GM15510 (cell line): ENCODE measurements around the gene BMP4.

Experiments
- POLR2A ChIP-seq: IDR thresholded peaks from 3 replicates; pipeline ENCODE4 v1.6.1; 2011; ENCODE audit warnings: borderline replicate concordance; ENCODE audit not compliant: insufficient read length; ENCODE audit errors: extremely low read depth

Gene BMP4

DNA sequence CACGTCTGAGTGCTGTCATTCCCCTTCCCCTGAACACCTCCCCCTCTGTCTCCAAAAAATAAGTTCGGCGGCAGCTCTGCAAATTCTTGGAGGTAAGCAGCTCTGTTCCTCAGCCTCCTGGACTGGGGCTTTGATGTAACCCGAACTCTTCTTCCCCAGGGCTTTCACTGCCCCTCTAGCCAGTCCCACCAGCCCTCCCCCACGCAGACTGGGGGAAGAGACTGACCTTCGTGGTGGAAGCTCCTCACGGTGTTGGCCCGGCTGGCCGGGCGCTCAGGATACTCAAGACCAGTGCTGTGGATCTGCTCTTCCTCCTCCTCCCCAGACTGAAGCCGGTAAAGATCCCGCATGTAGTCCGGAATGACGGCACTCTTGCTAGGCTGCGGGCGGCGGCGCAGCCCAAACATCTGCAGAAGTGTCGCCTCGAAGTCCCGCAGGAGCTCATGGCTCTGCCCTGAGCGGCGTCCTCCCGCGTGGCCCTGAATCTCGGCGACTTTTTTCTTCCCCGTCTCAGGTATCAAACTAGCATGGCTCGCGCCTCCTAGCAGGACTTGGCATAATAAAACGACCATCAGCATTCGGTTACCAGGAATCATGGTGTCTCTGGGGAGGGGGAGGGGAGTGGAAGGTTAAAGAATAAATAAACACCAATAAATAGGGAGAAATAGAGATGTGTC, 4.9 kb downstream of the BMP4 start:
- TF ChIP-seq POLR2A: no peak

DNA sequence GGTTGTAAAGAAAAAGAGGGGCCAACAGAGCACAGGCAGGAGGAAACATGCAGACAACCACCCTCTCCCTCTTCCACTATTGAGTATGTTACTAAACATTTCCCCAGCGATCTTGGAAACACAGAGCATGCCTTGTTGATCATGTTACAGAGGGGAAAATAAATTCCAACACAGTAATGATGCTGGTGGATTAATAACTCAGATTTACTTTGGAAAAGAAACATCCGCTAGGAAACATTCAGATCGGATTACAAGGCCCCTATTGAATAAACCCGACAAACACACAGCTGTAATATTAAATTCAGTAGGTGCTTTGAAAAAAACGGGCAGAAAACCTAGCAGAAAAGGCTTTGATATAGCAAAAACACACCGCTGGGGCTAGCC, 5.4 kb downstream of the BMP4 start:
- no peak for TF ChIP-seq POLR2A

DNA sequence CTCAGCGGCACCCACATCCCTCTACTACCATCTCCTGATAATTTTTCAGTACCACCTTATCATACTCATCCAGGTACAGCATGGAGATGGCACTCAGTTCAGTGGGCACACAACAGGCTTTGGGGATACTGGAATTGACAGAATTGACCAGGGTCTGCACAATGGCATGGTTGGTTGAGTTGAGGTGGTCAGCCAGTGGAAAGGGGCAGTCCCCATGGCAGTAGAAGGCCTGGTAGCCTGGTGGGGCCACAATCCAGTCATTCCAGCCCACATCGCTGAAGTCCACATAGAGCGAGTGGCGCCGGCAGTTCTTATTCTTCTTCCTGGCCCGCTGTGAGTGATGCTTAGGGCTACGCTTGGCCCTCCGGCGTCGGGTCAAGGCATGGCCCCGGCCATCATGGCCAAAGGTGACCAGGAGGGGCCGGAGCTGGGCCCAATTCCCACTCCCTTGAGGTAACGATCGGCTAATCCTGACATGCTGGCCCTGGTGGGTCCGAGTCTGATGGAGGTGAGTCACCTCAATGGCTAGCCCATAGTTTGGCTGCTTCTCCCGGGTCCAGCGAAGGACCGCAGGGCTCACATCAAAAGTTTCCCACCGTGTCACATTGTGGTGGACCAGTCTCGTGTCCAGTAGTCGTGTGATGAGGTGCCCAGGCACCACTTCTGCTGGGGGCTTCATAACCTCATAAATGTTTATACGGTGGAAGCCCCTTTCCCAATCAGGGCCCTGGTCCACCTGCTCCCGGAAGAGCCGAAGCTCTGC, 6.4 kb downstream of the BMP4 start:
- TF ChIP-seq POLR2A: no peak

DNA sequence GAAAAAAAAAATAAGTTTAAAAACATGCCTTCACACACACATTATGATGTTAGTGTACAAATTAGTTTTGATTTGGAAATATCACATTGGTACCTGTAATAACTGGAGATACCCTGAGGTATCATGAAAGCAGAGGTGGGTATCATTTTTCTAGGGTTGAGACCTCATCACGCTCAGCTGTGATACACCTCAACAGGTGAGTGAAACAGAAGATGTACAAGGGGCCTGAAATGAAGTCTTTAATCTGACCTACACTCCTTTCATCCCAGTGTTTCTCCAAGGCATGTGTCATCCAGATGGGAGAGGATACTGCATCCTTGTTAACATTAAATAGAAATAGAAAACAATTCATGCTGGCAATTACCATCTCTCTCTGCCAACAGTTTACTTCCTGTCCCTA, 7.4 kb downstream of the BMP4 start:
- no peak for TF ChIP-seq POLR2A

DNA sequence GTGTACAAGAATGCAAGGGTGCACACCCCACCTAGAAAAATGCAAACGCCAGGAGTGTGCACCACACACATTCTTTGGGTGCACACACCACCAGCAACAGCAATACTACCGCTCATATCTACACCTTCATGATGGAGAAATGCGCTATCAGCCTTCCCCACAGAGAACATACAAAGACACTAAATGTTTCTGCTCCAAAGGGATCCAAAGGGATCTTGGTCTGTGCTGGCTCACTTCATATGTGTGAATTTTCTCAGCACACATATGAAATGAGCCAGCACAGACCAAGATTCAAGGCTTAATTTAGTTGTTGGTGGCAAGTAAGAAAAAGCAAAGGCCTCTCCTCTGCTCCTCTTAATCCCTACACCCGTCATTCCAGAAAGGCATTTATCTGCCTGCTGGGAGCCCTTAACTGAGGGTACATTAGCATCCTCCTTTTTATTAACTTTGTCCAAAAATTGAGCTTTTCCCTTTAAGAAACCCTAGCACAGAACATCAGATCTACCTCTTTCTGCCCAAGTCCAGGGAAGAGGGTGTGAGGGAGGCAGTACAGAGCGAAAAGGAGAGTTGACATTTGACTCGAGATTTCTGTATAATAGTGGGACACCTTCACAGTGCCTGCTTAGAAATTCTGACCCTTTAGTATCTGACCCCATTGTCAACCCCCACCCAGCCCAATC, 8.3 kb downstream of the BMP4 start:
- TF ChIP-seq POLR2A: no peak

DNA sequence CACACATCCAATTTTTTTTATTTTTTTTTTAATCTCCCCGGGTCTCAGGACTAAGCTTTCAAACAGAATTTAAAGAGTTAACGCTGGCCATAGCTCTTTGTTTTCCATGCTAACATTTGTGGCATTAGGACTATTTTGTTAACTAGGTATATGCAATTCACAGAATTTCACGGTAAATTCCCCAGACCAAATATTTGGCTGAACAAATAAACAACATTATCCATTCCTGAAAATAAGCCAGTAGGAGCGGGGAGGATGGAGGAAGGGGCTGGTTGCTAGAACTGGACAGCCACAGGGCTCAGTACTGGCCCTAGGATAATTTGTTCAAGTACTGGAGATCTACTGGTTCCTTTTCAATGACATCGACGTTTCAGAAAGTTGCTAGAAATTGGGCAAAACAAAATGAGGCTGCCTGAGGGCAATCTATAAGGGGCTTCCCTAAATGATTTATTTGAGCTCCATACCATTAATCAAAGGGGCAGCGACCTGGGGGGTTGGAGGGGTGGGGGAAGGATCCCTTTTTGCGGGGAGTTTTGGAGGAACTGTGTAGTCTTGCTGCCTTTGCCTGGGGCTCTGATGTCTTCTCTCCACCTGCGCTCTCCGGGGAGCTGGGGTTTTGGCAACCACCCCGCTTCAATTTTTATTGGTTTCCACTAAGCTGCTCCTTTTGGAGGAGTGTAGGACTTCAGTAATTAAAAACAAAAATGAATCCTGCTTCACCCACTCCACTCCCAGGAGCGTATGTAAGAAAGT, 9.0 kb downstream of the BMP4 start:
- no peak for TF ChIP-seq POLR2A

DNA sequence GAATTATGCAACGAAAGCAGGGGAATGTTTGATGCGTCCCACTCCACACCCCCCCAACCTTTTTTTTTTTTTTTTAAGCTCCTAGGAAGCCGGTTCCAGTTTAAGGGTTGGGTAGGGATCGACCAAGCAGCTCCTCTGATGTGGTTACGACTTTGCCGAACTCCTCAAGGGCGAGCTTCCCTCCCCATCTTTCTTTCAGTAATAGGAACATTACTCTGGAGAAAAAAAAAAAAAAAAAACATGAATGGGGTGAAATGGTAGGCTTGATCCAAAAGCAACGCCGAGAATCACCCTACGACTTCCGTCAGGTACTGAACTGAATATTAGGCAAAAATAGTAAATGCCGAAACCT, 9.6 kb downstream of the BMP4 start:
- TF ChIP-seq POLR2A: no peak

DNA sequence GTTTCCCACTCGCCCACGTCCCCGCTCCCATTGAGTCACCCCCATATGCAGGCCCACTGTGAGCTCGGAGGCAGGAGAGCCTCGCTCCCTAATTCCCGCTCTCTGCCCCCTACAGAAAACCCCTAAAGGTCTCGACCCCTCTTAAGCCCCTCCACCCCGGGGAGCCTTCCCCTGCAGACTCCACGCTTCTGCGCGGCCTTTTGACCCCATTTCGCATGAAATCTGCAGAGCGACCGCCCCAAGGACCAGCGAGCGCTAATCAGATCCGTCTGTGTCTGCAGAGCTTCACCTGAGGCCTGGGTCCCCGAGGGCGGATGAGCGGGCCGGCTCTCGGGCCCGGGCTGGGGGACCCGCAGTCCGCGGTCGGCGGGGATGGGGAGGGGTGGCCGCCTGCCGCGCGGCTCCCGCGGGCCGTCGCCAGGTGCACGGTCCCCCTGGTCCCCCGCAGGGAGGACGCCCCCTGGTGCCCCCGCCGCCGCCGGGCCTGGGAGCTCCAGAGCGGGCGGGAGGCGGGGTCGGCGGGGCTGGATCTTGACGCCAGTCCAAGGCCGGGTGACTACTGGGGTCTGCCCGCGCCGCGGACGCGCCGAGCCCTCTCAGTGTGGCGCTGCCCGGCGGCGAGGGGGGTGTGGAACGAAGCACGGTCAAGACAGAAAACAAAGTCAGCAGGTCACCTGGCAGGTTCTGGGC, 10.1 kb downstream of the BMP4 start:
- no peak for TF ChIP-seq POLR2A

DNA sequence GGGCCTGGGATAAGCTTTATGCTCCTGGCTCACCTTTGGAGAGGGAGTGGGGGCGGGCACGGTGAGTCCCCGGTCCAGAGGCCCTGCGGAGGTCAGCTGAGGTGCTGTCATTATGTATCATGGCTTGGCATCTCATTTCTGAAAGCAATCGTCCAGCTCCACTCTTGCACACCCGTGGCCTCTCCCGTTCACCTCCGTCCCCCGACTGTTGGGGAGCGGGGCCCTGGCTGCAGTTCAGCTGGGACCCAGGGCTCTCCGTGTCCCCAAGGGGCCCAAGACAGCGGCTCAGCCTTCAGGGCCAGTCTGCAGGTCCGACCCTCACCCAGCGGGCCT, 10.6 kb downstream of the BMP4 start:
- TF ChIP-seq POLR2A: no peak

DNA sequence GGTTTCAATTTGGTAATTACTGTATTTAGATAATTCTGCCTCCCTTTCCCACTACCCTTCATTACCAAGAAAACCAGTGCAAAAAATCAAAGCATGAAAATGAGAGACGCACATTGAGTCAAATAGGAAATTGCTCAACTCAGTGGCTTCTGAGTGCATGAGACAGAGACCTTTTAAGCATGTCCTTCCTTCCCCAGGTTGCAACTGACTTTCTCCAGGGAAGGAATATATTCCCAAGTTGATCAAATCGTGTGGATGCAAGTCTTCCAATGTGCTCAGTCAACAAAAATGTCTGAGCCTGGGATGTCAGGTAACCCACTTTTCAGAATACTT, 12.9 kb downstream of the BMP4 start:
- no peak for TF ChIP-seq POLR2A

DNA sequence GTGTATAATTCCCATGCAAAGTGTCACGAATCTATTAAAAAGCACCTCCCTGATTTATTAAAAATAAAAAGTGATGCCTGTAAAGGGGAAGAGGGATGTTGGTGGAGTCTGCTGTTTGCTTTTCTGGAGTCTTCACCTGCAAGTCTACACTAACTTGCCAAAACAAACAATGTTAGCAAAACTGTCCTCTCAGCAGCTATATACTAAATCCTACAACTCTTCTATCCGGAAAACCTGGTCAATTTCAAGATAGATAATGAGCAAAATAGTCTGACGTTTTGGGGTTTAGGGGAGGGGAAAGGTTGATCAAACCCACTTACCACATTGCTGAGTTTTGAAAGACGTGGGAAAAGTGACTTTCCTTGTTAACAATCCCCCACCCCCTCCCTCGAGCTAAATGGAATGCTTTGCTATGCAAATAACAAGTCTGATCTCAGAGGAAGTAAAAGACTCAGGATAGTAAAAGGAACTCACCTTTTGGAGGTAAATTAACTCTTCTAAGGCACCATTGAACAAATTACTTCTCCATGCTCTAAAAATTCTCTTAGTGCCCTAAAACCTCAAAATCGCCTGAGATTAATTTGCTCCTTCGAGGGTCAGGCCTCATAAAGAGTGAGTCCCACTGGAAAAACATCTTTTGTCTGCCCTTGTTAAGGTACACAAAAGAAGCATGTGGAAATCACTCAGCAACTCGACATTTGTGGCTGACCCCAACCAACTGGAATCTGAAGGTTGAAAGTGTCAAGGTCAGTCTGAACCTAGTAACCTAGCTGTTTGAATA, 13.5 kb downstream of the BMP4 start:
- TF ChIP-seq POLR2A: no peak

DNA sequence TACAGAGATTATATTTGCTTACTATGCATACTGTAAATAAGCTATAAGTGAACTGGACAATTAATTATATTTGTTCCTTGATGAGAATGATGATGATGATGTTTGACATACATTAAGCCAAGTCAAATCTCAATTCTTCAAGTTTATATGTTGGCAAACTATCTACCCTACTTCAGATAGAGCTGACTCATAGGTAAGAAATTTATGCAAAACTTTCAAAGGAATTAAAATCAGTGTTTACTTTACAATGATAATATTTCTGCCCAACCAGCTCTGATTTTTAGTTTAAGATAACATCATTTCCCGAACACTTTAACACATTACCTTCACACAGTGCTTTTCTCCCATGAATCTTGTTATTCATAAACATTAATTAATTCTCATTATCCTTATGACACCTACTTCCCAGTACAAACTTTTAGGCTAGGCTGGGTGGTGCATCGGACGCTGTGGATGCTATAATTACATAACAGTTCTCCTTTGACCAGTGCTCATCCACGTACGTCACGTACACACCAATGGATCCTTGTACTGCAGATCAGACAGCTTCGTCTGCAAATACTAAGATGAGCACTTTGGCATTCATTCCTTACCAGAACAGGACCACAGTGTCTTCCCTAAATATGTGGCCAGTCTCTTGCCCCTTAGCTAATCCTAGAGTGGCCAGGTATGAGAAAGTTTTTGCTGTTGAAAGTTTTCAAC, 18.3 kb downstream of the BMP4 start:
- no peak for TF ChIP-seq POLR2A

DNA sequence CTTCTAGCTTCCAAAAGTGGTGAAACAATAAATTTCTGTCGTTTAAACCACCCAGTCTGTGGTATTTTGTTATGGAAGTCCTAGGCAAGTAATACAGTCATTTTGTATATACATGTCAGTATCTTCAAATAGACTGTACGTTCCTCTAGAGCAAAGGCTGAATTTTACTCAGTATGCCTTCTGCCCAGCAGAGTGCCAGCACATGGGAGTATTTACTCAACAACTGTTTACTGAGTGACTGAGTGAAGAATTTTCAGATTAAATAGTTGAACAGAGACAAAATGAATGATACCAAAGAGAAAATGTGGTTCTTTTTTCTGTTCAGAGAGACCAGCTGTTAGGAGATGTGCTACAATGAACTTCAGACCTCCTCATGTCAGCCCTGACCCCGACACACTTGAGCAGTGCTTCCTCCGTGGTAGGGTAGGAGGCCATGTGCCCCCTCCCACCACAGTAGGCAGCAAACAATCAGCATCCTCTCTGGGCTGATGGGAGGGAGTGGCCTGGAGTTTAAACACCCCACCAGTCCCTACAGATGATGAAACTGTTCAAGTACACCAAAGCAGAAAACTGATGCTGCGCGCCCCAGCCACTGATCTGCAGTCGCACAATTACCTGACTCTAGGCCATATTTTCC, 21.7 kb downstream of the BMP4 start:
- no peak for TF ChIP-seq POLR2A
